ENCODE data around the gene AGAP1. TPM values are rescaled to one million over a fixed set of nuclear protein-coding genes. Genes with fewer than 3 reads are reported as not detected.

The AGAP1 gene
- total and polyA plus RNA-seq, 4 donors: 2.0 to 8.5 (median 5.4) TPM

DNA sequence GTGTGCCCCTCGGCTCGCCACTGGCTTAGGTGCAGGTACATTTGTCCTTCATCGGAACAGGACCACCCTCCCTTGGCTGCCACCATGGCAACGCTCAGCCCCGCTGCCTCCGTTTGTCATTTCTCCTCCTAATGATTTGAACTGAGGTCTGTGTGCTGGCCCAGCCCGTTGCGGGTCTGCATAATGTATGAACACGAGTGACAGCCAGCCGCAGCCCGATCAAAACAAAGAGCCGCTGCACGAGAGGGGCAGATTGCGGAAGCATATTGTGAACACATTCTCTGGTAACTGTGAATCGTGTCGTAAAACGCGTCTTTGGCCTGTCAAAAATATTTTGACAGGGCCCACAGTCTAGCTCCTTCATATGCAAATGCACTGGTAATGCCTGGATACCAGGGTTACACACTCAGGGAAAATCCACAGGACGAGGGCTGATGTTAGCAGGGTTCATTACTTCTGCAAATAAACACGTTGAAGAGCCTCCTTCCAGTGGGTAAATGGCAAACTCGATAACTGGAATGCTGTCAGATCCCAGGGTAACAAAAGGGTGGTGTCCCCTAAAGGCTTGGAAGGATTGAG lies 137.0 kb downstream of the AGAP1 start:
- H3K27ac ChIP-seq (ENCODE audit: low read depth in 1 of 2, low read length in 2 of 2): no peak overlapping the region
- no peaks in the 10 kb centered on the region for H3K36me3 ChIP-seq (ENCODE audit: control insufficient read depth in 4 of 4, insufficient read depth in 3 of 4, low read depth in 1 of 4, low read length in 3 of 4)
- no peaks in the 10 kb centered on the region for H3K9me3 ChIP-seq (ENCODE audit: control insufficient read depth in 4 of 4, low read length in 3 of 4)
- no peak for DNase-seq (ENCODE audit: low spot score)
- H3K27me3 ChIP-seq (ENCODE audit: control insufficient read depth in 4 of 4, insufficient read depth in 4 of 4, low read length in 3 of 4): no peaks in the 10 kb centered on the region
- WGBS: 91% methylated on average over 21 of the region's 21 CpGs
- H3K9ac ChIP-seq (ENCODE audit: low read depth in 1 of 2, low read length in 2 of 2): no peak overlapping the region
- no peaks in the 10 kb centered on the region for H3K4me1 ChIP-seq (ENCODE audit: control insufficient read depth in 4 of 4, insufficient read depth in 4 of 4, low read length in 3 of 4)
- no peak overlapping the region for H3K4me3 ChIP-seq (ENCODE audit: low read depth in 1 of 3, low read length in 3 of 3)
- TF ChIP-seq FOXA2 (IDR thresholded peaks at IDR 0.05): no peak
- no peak for TF ChIP-seq EGR1 (IDR thresholded peaks at IDR 0.05; ENCODE audit: low read depth in 2 of 2)
- no peak for TF ChIP-seq RXRA (IDR thresholded peaks at IDR 0.05)
- TF ChIP-seq, protein P1, sequence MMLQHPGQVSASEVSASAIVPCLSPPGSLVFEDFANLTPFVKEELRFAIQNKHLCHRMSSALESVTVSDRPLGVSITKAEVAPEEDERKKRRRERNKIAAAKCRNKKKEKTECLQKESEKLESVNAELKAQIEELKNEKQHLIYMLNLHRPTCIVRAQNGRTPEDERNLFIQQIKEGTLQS (IDR thresholded peaks at IDR 0.05): no peak
- TF ChIP-seq TAF1 (conservative IDR thresholded peaks at IDR 0.05): no peak
- no peak for TF ChIP-seq SP1 (IDR thresholded peaks at IDR 0.05)
- TF ChIP-seq GABPA (IDR thresholded peaks at IDR 0.05 in 1 of 2, conservative IDR thresholded peaks at IDR 0.05 in 1 of 2): no peak
- no peak for TF ChIP-seq HNF4A (conservative IDR thresholded peaks at IDR 0.05)
- no peak for TF ChIP-seq YY1 (IDR thresholded peaks at IDR 0.05)

- WGBS: 91% methylated on average over 12 of the region's 12 CpGs
- Histone ChIP-seq H3K4me1 (ENCODE audit: control insufficient read depth in 4 of 4, insufficient read depth in 4 of 4, low read length in 3 of 4) (no peaks in the 10 kb centered on the region), H3K9me3 (ENCODE audit: control insufficient read depth in 4 of 4, low read length in 3 of 4) (no peaks in the 10 kb centered on the region), H3K36me3 (ENCODE audit: control insufficient read depth in 4 of 4, insufficient read depth in 3 of 4, low read depth in 1 of 4, low read length in 3 of 4) (no peaks in the 10 kb centered on the region), H3K4me3 (ENCODE audit: low read depth in 1 of 3, low read length in 3 of 3) (no peak overlapping the region), H3K9ac (ENCODE audit: low read depth in 1 of 2, low read length in 2 of 2) (no peak overlapping the region), H3K27ac (ENCODE audit: low read depth in 1 of 2, low read length in 2 of 2) (no peak overlapping the region), H3K27me3 (ENCODE audit: control insufficient read depth in 4 of 4, insufficient read depth in 4 of 4, low read length in 3 of 4) (no peaks in the 10 kb centered on the region)
- no peak for DNase-seq (ENCODE audit: low spot score)
- TF ChIP-seq, protein P1 (IDR thresholded peaks at IDR 0.05): no peak
Measured at GRCh38 chr2:235634435-235635158, 140.8 kb downstream of the AGAP1 start.

- Histone ChIP-seq H3K4me3 (ENCODE audit: low read depth in 1 of 3, low read length in 3 of 3) (no peak overlapping the region), H3K27ac (ENCODE audit: low read depth in 1 of 2, low read length in 2 of 2) (no peak overlapping the region), H3K36me3 (ENCODE audit: control insufficient read depth in 4 of 4, insufficient read depth in 3 of 4, low read depth in 1 of 4, low read length in 3 of 4) (no peaks in the 10 kb centered on the region), H3K9me3 (ENCODE audit: control insufficient read depth in 4 of 4, low read length in 3 of 4) (no peaks in the 10 kb centered on the region), H3K4me1 (ENCODE audit: control insufficient read depth in 4 of 4, insufficient read depth in 4 of 4, low read length in 3 of 4) (no peaks in the 10 kb centered on the region), H3K27me3 (ENCODE audit: control insufficient read depth in 4 of 4, insufficient read depth in 4 of 4, low read length in 3 of 4) (no peaks in the 10 kb centered on the region), H3K9ac (ENCODE audit: low read depth in 1 of 2, low read length in 2 of 2) (no peak overlapping the region)
- DNase-seq (ENCODE audit: low spot score): no peak
- no peak for TF ChIP-seq HNF4G (IDR thresholded peaks at IDR 0.05)
- TF ChIP-seq NR2F2 (IDR thresholded peaks at IDR 0.05): no peak
- TF ChIP-seq SP1 (IDR thresholded peaks at IDR 0.05): no peak
- TF ChIP-seq YY1 (IDR thresholded peaks at IDR 0.05): no peak
- TF ChIP-seq FOXA1 (IDR thresholded peaks at IDR 0.05): no peak
- TF ChIP-seq, protein P1 (IDR thresholded peaks at IDR 0.05): no peak
- TF ChIP-seq FOXA2 (IDR thresholded peaks at IDR 0.05): no peak
- no peak for TF ChIP-seq RAD21 (IDR thresholded peaks at IDR 0.05)
- TF ChIP-seq EGR1 (IDR thresholded peaks at IDR 0.05; ENCODE audit: low read depth in 2 of 2): no peak
- TF ChIP-seq GABPA (IDR thresholded peaks at IDR 0.05 in 1 of 2, conservative IDR thresholded peaks at IDR 0.05 in 1 of 2): no peak
- TF ChIP-seq MAX (IDR thresholded peaks at IDR 0.05): no peak
- TF ChIP-seq JUND (IDR thresholded peaks at IDR 0.05): no peak
- TF ChIP-seq, protein P2, sequence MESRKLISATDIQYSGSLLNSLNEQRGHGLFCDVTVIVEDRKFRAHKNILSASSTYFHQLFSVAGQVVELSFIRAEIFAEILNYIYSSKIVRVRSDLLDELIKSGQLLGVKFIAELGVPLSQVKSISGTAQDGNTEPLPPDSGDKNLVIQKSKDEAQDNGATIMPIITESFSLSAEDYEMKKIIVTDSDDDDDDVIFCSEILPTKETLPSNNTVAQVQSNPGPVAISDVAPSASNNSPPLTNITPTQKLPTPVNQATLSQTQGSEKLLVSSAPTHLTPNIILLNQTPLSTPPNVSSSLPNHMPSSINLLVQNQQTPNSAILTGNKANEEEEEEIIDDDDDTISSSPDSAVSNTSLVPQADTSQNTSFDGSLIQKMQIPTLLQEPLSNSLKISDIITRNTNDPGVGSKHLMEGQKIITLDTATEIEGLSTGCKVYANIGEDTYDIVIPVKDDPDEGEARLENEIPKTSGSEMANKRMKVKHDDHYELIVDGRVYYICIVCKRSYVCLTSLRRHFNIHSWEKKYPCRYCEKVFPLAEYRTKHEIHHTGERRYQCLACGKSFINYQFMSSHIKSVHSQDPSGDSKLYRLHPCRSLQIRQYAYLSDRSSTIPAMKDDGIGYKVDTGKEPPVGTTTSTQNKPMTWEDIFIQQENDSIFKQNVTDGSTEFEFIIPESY (IDR thresholded peaks at IDR 0.05): no peak
- TF ChIP-seq, protein P3, sequence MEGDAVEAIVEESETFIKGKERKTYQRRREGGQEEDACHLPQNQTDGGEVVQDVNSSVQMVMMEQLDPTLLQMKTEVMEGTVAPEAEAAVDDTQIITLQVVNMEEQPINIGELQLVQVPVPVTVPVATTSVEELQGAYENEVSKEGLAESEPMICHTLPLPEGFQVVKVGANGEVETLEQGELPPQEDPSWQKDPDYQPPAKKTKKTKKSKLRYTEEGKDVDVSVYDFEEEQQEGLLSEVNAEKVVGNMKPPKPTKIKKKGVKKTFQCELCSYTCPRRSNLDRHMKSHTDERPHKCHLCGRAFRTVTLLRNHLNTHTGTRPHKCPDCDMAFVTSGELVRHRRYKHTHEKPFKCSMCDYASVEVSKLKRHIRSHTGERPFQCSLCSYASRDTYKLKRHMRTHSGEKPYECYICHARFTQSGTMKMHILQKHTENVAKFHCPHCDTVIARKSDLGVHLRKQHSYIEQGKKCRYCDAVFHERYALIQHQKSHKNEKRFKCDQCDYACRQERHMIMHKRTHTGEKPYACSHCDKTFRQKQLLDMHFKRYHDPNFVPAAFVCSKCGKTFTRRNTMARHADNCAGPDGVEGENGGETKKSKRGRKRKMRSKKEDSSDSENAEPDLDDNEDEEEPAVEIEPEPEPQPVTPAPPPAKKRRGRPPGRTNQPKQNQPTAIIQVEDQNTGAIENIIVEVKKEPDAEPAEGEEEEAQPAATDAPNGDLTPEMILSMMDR (IDR thresholded peaks at IDR 0.05; ENCODE audit: low read depth, low read length, missing input control): no peak
- no peak for TF ChIP-seq RXRA (IDR thresholded peaks at IDR 0.05)
- TF ChIP-seq HNF4A (conservative IDR thresholded peaks at IDR 0.05): no peak
- TF ChIP-seq REST (IDR thresholded peaks at IDR 0.05): no peak
- WGBS: 97% methylated on average over 12 of the region's 12 CpGs
Measured at GRCh38 chr2:235636546-235636945, 142.7 kb downstream of the AGAP1 start.

All from liver (tissue), 9 donors.